ENCODE results near the gene WNT3A.
"Not testable (repeated sequence)": the region's sequence is repeated elsewhere in the genome, so short reads cannot be mapped to it uniquely, and the experiment has no call there.

Gene WNT3A

GRCh38 chr1:228006786-228007048, at the start of gene WNT3A:
Gene WNT3A, plus strand, starts transcription at chr1:228006998. Its CDS starts 131 bp downstream, at chr1:228007129.
- DNase-seq (ENCODE audit: low spot score) = no peak

- no peak for DNase-seq (ENCODE audit: low spot score)
Observed at GRCh38 chr1:227958617-227959324, 48.0 kb upstream of the WNT3A start.

GRCh38 chr1:227959325-227959860, 47.4 kb upstream of the WNT3A start:
- no peak for DNase-seq (ENCODE audit: low spot score)

- DNase-seq (ENCODE audit: low spot score) = no peak
Observed at GRCh38 chr1:227961651-227962466, 44.9 kb upstream of the WNT3A start.

GRCh38 chr1:227966733-227967132, 40.1 kb upstream of the WNT3A start:
- DNase-seq (ENCODE audit: low spot score) = not testable (repeated sequence)

GRCh38 chr1:227967815-227968214, 39.0 kb upstream of the WNT3A start:
- not testable (repeated sequence) for DNase-seq (ENCODE audit: low spot score)

- not testable (repeated sequence) for DNase-seq (ENCODE audit: low spot score)
Observed at GRCh38 chr1:227970076-227970995, 36.5 kb upstream of the WNT3A start.

GRCh38 chr1:227971216-227971615, 35.6 kb upstream of the WNT3A start:
- DNase-seq (ENCODE audit: low spot score) = not testable (repeated sequence)

- not testable (repeated sequence) for DNase-seq (ENCODE audit: low spot score)
Observed at GRCh38 chr1:227971643-227972282, 35.0 kb upstream of the WNT3A start.

GRCh38 chr1:227972283-227972679, 34.5 kb upstream of the WNT3A start:
- DNase-seq (ENCODE audit: low spot score) = not testable (repeated sequence)

- DNase-seq (ENCODE audit: low spot score) = not testable (repeated sequence)
Observed at GRCh38 chr1:227972843-227973374, 33.9 kb upstream of the WNT3A start.

- not testable (repeated sequence) for DNase-seq (ENCODE audit: low spot score)
Observed at GRCh38 chr1:227973724-227974288, 33.0 kb upstream of the WNT3A start.

- DNase-seq (ENCODE audit: low spot score) = not testable (repeated sequence)
Observed at GRCh38 chr1:227975583-227976283, 31.1 kb upstream of the WNT3A start.

- no peak for DNase-seq (ENCODE audit: low spot score)
Observed at GRCh38 chr1:227987181-227987580, 19.6 kb upstream of the WNT3A start.

GRCh38 chr1:227994632-227995300, 12.0 kb upstream of the WNT3A start:
- DNase-seq (ENCODE audit: low spot score) = no peak

GRCh38 chr1:227996187-227996950, 10.4 kb upstream of the WNT3A start:
- DNase-seq (ENCODE audit: low spot score) = no peak

- DNase-seq (ENCODE audit: low spot score) = no peak
Observed at GRCh38 chr1:227998374-227999055, 8.3 kb upstream of the WNT3A start.
